GM18508 (cell line): Measurements from ENCODE around the gene INTS1.

ENCODE experiments used
- ATAC-seq: cut with Tn5 transposase; IDR thresholded peaks from one replicate; pipeline ENCODE4 v1.9.1; 2021; ENCODE audit warnings: moderate number of reproducible peaks; ENCODE audit not compliant: insufficient read depth, unreplicated experiment

The INTS1 gene

DNA sequence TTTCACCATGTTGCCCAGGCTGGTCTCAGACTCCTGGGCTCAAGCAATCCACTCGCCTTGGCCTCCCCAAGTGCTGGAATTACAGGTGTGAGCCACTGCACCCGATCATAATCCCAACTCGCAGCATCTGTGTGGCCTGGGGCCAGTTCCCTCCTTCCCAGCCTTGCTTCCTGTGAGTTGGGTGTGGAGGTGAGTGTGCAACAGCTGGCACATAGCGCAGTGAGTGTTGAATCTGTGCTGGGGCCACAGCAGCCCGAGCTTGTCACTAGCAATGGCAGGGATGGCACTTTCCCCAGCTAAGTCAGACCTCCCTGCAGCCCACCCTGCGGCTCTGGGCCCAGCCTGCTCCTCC lies 39.6 kb upstream of the INTS1 start:
- ATAC-seq, result no peak

DNA sequence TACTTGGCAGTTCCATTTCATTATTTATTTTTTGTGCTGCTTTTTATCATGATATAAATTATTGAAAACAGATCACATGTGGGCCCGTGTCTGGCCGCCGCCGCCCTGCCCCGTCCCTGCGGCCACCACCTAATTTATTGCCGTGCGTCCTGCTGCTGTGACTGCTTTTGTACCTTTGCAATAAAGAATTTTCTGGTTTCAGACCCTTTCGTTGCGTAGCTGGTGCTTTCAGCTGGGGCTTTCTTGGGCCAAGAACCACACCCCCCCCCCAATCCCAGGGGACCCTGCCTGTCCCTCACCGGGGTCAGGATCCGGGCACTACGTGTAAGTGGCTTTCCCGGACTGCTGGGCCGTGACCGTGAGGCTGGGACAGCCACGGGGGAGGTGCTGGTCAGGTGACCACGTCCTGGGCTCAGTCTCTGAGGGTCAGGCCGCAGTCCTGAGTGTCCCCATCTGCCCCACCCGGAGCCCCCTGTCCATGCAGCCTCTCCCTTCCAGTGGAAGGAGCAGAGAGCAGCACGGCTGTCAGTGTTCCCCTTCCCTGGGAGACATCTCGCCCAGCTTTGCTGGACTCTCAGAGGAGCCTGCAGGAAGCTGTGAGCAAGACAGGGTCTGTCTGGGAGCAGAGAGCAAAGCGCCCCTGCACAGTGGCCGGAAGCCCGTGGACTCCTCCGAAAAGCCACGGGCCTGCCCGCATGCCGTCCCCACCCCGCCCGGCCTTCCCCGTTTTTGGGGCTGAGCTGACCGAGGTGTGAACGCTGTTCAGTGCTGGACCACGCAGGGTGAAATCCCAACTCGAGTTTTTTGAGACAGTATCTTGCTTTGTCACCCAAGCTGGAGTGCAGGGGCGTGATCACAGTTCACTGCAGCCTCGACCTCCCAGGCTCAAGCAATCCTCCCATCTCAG lies 38.9 kb upstream of the INTS1 start:
- ATAC-seq, result no peak

DNA sequence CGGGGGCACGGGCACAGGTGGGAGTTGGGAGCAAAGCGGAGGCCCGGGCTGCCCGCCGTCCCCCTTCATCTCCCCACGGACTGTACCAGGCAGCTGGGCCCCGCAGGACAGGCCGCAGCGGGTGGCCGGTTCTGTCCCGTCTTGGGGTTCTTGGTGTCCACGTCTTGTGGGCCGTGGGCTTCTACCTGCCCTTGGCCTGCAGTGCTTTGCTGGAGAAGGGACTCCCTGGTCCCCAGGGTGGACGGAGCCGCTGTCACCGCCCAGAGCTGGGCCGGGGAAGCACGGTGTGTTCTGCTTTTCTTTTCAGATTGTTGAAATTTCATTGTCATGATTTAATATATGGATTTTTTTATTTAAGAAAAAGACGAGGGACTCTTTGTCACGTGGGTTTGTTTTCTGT lies 38.1 kb upstream of the INTS1 start:
- ATAC-seq, result no peak

DNA sequence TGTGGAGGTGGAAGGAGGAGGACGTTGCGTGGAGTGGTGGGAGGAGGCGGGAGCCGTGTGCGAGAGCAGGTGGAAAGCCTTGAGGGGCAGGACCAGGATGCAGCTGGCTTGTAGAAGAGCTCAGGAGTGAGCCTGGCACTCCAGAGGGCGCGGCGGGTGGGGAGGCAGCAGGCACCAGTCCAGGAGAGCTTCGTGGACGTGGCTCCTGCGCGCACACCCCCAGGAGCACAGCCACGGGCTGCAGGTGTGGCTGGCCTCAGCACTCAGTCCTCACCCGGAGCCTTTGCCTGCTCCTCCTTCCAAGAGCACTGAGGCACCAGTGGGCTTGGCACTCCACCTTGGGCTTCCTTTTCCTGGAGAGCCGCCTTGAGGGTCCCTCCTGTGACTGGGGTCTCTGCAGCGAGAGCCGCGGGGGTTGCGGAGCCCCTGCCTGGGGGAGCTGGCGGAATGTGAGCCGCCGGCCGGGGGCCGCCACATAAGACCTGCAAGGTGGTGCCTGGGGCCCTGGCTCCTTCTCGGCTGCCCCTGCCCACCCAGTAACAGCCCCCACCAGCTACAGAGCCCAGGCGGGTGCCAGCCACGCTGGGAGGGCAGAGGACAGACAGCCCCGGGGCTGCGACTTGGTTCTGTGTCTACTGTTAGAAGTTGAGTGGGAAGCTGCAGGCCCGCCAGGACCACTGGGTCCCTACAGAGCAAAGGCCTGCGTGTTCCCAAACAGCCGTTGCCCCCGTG lies 37.4 kb upstream of the INTS1 start:
- ATAC-seq, result no peak

DNA sequence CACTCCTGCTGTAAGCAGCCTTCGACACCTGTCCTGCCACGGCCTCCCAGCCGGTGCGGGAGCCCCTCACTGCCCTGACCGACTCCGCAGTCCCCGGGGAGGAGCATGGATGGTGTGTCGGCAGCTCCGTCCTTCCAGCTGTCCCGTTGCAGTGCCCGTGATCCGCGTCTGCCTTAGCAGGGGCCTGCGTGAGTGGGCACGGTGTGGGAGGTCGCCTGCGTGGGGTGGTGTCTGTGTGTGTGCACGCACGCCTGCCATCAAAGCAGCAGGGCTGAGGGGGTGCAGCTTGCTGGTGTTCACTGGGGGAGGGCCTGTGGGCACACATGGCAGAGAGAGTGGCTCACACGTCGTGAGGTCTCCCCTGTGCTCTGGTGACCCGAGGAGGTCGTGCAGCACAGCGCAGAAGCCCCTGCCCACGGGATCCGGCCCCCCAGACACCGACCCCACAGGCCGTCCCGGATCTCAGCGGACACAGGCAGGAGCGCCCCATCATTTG lies 36.6 kb upstream of the INTS1 start:
- no peak for ATAC-seq

DNA sequence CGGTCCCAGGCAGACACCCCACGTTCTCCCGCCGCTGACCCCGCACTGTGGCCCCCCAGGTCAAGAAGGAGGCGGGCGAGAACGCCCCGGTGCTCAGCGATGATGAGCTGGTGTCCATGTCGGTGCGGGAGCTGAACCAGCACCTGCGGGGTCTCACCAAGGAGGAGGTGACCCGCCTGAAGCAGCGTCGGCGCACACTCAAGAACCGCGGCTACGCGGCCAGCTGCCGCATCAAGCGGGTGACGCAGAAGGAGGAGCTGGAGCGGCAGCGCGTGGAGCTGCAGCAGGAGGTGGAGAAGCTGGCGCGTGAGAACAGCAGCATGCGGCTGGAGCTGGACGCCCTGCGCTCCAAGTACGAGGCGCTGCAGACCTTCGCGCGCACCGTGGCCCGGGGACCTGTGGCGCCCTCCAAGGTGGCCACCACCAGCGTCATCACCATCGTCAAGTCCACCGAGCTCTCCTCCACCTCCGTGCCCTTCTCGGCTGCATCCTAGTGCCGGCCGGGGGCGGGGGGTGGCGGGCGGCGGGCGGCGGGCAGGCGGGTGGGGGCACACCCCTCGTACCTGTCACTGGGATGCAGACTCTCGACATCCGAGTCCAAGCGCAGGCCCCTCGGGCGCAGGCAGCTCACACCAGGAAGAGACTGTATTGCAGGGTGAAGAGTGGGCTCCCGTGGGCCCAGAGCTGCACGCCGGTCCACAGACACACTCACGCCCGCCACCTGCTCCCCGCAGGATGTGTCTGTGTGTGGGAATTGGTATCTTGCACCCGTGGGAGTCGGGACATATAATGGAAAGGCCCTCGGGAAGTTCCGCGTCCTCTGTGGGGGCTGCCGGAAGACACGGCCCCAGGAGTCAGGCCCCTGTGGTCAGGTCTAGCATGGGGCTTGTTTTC lies 35.9 kb upstream of the INTS1 start:
- no peak for ATAC-seq

DNA sequence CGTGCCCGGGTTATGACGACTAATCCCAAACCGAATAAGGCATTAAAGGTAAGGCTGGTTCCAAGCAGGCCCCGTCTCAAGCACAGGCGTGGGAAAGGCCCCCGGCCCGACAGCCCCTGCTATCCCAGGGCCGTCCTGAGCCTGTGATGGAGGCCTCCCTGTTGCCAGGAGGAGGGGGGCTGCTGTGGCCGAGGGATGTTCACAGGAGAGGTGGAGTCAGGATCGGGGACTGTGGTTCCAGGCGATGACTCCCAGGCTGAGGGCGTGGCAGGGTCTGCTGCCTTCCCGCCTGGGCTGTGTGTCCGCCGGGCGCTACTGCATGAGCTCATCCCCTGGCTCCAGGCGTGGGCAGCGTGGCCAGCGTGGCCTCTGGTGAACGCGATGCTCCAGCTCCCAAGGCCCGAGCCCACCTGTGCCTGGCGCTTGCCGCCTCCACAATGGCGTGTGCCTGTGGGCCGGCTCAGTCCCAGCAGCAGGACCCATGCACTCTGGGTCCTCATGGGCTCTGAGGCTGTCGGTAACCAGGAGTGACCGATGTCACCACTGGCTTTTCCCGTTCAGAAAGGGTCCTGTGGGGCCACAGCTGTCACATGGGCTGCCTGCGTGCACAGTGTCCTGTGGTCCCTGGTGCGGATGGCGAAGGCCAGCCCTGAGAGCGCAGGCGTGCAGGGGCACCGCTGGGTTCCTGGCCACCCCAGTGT lies 35.1 kb upstream of the INTS1 start:
- no peak for ATAC-seq

DNA sequence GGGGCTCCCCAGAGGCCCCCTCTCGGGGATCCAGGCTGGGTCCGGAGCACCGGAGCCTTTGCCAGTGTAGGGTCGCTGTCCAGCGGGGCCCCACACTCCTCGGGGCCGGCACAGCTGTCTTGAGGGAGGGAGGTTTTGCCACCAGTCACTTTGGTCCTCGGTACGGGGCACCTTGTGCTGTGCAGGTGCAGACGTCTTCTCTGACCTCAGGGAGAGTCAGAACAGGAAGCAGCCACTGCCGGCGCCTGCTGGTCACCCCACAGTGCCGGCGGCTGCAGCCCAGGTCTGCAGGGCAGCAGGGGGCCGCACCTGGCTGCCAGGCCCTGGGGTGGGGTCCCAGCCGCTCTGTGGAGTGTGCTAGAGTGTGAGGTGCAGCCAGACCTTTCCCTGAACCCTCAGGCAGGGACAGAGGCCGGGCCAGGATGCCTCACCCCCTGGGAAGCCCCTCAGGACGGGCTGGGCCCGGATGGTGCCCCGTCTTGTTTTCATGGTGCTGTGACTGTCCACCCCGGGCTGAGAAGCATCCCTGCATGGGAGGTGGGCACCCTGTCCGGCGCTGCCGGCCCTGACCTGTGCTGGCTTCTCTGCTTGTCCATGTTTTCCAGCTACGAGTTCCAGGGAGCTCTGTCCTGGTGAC lies 34.5 kb upstream of the INTS1 start:
- no peak for ATAC-seq

DNA sequence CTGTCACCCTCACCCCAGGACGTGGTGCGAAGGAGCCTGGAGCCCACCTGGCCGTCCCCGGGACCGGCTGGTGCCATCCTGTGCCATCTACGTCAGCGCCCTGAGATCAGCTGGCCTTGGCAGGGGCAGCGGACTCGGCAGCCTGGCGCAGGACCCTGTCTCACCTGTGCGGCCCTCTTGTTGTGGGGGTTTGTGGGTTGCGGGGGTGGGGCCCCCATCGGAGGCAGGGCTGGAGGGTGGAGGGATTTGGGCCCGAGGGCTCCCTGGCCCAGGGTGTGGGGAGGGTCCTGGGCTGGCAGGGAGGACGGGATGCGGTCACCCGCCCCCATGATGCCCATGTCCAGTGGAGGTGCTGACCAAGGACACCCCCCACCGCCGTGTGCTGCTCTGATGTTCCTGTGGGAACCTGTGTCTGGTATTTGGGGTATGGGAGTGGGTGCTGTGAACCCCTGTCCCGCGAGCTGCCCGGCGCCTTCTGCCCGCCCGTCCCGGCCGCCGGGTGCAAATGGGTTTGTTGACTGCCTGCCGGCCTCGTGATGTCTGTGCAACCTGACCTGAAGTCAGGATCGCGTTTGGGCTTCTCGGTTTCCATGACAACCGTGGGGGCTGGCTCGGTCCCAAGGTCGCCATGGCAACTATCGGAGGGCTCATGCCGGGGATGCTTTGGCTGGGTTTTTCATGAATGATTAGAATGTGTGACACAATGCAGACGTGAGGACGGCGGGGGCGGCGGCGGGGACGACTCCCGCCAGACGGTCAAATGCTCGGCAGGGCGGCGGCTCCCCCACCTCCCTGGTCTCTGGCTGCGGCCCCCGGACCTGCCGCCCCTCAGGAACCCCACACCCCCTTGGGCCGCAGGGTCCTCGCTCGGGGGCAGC lies 33.6 kb upstream of the INTS1 start:
- ATAC-seq, result no peak

DNA sequence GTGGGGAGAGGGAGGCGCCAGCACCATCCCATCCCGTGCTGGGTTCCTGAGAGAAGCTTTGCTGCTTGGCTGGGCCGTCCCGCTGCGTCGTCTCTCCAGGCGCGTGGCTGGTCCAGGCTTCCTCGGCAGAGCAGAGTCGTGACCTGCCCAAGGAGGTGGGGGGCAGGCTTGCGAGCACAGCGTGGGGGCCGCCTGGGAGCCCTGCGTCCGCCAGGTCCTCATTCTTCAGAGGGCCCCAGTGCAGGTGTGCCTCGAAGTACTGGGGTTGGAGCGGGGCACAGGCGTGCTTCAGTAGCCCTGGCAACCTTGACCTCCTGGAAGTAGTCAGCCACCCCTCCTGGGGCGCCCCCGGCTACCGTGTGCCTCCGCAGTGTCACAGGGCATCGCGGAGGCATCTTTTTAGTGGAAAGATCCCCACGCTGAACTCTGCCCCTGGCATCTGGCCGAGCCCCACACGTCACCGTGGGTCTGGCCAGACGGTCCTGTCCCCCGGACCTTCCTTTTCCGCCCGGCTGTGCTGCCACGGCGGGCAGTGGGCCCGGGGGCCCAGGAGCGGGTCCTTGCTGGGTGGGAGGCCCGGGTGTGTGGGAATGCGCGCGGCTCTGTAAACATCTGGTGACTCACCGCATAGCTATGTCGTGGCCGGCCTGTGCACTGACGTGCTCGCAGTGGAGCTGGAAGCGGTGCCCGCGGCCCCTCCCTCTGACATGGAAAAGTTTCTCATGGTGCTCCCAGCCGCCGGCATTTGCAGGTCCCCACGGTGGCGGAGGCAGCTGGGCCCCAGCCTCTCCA lies 32.8 kb upstream of the INTS1 start:
- ATAC-seq, result no peak

DNA sequence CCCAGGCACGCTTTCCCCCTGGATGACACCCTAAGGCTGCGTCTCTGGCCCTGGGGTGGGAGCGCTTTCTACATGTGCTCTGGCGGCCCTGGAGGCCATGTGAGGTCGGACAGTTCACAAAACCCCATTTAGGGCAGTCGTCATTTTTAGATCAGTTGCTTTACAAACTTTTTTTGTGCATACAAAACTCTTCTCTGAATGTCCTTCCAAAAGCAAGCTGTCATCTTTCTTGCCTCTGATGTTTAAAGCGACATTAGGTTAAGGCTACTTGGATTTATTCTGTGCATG lies 32.2 kb upstream of the INTS1 start:
- no peak for ATAC-seq

DNA sequence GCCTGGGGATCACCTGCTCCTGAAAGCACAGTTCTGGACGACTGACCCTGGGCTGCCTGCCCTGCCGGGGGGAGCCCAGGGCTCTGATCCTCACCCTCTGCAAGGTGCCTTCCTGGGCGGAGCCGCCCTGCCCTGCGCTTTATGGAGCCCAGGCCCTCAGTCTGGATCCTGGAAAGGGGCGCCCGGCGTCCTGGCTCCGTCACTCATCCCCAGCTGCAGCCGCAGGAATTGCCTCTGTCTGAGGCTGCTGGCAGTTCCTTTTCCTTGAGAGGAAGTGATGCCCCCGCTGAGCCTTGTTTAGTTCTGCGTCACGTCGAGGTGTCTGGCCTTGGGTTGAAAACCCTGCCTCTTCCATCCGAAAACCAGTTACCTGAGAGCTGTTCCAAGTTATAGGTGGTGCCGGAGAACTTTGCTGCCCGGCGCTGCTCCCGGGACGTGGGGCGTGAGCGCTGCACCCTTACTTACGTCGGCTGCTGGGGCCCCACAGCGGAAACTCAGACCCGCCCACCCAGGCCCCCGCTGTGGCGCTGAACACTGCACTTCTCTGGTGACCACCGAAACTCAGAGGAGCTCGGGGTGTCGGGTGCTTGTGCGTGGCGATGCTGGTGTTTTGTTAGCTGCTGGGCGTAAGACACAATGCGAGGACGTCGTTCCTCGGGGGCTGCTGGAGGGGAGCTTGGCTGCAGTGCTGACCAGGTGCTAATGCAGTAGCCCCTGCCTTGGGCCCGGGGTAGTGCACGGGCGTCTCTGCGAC lies 31.7 kb upstream of the INTS1 start:
- no peak for ATAC-seq

DNA sequence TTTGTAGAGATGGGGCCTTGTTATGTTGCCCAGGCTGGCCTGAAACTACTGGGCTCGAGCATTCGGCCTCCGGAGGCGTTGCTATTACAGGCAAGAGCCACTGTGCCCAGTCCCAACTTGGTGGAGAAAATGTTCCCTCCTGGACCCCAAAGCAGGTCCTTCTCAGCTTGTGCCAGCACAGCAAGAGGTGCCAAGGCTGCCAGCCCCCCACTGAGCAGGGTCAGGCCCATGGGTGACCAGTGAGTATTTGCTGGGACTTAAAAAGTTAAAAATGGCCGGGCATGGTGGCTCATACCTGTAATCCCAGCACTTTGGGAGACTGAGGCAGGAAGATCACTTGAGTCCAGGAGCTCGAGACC lies 30.9 kb upstream of the INTS1 start:
- no peak for ATAC-seq

DNA sequence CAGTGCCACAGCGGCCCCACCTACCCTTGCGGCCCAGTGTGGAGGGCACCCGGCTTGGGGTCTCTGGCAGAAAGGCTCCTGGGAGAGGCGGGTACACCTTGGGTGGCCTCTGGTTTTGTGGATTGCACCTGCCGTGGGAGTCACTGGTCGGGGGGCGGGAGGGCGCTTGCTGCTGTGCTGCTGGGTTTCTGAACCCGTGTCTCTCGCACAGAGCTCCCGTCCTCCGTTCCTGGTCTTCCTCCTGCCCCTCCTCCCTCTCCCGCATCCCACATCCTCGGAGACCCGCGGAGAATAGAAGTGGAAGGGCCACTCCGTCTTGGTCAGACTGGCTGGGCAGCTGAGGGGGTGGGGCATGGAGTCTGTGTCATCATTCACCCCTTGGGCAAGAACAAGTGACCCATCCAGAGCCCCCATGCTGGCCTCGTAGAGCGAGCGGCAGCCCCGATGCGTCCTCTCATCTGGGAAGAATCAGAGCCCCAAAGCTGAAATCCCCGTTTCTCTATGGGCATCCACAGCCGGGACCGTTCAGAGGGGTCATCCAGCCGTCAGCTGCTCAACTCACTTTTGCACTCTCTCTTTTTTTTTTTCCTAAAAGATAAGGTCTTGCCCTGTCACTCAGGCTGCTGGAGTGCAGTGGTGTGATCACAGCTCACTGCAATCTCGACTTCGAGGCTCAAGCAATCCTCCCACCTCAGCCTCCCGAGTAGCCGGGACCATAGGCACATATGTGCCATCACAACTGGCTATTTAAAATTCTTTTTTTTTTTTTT lies 30.3 kb upstream of the INTS1 start:
- ATAC-seq, result no peak

DNA sequence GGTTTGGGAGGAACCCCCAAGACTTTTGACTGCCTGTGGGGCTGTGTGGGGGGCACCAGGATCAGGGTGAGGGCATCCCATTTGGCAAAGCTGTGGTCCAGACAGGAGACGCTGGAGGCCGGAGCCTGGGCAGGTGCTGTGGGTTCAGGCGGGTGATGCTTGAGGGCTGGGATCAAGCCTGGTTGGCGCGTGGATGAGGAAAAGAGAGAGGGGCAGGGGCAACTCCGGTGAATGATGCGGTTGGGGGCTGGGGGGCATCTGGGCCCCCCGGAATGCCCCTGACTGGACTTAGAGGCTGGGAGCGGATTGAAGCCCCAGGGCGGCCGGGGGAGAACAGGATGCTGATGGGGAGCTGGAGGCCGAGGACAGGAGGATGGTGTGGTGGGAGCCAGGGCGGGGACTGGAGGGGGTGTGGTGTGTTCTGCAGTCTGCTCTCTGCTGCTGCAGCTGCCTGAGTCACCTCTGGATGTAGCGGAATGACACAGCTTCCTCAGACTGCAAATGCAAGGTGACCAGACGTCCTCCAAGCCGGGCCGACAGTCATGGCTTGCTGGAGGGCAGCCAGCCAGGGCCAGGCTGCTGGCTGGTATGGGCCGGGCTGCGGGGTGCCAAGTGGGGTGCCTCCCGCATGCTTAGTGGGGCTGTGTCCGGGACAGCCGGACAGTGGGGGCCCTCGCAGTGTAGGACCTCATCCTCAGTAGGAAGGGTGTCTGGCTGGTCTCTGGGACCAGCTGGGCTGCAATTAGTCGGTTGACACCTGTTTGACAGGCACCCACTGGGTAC lies 29.5 kb upstream of the INTS1 start:
- ATAC-seq, result no peak

DNA sequence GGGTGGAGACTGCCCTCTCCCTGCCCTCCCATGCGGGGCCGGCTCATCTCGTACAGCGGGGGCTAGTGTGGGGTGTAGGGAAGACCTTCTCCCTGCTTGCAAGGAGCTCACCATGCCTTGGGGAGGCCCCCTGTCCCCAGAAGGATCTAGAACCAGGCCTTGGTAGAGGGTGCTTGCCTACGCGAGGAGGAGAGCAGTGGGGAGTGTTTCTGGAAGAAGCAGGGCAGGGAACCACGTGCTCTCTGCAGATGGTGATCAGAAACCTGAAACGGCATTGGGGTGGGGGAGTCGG lies 29.0 kb upstream of the INTS1 start:
- no peak for ATAC-seq
